VCaP (cell line): ENCODE measurements around the gene FSIP2.

Source experiments
- H3K27ac ChIP-seq: fragments of 450-650 bp; 2 replicates; pipeline ENCODE4 v1.5.1; 2017
- CTCF ChIP-seq: fragments of 450-650 bp; conservative IDR thresholded peaks from 2 replicates; pipeline ENCODE4 v1.5.1; 2017; ENCODE audit warnings: mild to moderate bottlenecking, moderate library complexity

The FSIP2 gene

GRCh38 chr2:185811580-185811979 is 73.0 kb downstream of the FSIP2 start:
- H3K27ac ChIP-seq, result no peak overlapping the region
- TF ChIP-seq CTCF, result no peak

DNA sequence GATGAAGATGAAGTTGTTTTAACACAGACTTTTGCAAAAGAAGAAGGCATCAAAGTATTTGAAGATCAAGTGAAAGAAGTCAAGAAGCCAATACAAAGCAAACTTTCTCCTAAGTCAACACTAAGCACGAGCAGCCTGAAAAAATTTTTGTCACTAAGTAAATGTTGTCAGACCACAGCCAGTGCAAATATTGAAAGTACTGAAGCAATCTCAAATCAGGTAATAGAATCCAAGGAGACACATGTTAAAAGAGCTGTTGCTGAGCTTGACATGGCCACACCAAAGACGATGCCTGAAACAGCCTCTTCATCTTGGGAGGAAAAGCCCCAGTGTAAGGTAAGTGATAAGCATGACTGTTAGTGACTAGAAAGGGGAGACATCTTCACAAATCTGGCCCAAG is 75.1 kb downstream of the FSIP2 start:
- H3K27ac ChIP-seq, result peak overlapping the region; percentile 15; the same call in 1 of the 2 replicates
- no peak for TF ChIP-seq CTCF

- H3K27ac ChIP-seq, result no peak overlapping the region
- TF ChIP-seq CTCF, result no peak
Observed at GRCh38 chr2:185817991-185818390, 79.4 kb downstream of the FSIP2 start.

- no peak overlapping the region for H3K27ac ChIP-seq
- TF ChIP-seq CTCF, result no peak
Observed at GRCh38 chr2:185821467-185821866, 82.9 kb downstream of the FSIP2 start.

DNA sequence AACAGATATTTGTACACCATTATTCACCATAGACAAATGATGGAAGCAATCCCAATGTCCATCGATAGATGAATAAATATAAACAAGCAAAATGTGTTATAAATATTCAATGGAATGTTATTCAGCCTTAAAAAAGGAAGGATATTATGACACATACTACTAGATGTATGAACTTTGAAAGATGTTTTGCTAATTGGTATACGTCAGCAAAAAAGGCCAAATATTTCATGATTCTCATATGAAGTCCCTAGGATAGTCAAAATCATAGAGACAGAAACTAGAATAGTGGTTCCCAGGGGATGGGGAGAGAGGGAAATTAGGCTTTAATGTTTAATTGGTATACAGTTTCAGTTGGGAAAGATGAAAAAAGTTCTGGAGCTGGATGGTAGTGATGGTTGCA is 85.2 kb downstream of the FSIP2 start:
- no peak overlapping the region for H3K27ac ChIP-seq
- TF ChIP-seq CTCF, result no peak

- H3K27ac ChIP-seq, result no peak overlapping the region
Observed at GRCh38 chr2:185825557-185825956, 87.0 kb downstream of the FSIP2 start.

DNA sequence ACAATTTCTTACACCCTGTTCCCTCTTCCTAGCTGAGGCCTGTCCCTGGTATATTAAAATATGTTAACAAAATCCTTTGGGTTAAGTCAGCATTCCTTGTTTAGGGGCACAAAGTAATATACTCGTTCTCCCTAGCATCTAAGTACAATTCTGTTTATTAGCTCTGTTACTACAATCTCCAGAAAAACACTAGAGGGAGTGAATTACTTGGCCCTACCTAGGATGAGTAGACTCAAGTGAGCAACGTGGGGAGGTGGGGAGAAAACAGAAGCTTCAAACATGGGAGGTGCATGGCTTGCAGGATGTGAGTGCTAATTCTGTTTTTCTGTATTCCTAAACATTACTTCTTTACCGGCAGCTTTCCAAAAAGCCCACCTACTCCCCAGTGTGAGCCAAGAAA is 89.7 kb downstream of the FSIP2 start:
- TF ChIP-seq CTCF, result peak; percentile 28; the same call in 1 of the 2 replicates
- no peak overlapping the region for H3K27ac ChIP-seq

More at GRCh38 chr2:185825557-185825956, 87.0 kb downstream of the FSIP2 start:
- TF ChIP-seq CTCF, result no peak

GRCh38 chr2:185833864-185834263 is 95.3 kb downstream of the FSIP2 start:
- TF ChIP-seq CTCF, result no peak
- no peak overlapping the region for H3K27ac ChIP-seq
